Measurements from ENCODE around the gene SH2D5.
"Not testable (repeated sequence)": the region's sequence is repeated elsewhere in the genome, so short reads cannot be mapped to it uniquely, and the experiment has no call there.

Gene SH2D5

DNA sequence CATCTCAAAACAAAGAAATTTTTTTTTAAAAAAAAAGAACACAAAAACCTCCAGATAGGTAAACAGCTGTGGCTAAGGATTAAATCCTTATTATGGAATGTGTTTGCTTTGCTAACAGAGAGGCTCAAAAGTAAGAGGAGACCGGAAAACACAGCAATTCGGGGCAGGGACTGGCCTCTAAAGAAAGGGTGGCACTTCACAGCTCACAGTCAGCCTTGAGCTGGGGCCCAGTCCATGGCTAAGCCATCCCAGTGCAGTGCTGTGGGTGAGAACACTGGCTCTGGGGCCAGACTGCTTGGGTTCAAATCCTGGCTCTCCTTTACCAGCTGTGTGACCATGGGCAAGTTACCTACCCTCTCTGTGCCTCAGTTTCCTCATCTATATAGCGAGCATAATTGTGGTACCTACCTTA lies 42.9 kb downstream of the SH2D5 start:
- no peak for DNase-seq

DNA sequence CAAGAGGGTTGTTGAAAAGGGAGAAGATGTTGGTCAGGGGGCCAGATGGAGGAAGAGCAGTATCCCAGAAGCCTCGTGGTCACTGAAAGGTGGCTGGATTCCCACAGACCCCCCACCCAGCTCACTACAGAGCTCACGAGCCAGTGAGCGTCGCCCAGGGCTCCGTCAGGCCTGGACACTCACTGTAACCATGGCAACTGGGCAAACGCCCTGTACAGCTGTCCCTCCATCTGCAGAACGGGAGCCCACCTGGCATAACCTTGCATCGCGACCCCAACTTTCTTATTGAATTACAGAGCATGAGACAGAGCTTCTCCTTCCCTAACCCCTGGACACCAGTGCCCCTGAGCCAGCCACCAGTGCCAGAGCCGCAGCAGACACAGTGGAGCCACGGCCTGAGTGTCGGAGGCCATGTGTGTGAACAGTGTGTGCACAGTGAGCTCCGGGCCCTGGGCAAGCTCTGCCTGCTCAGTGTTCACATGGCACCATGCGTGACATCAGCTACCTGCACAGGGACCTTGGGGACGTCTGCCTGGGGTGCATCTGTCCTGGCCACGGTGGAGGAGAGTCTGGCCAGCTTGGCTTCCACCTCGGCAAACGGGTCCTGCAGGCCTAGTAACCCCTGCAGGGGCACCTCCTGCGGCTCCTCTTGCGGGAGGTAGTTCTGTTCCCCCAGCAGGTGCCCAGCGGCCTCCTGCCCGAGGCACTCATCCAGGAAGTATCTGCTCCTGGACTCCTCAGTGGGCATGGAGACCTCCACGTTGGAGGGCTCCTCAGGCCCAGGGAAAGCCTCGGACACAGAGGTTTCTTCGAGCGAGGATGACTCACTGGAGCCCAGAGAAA lies 45.4 kb downstream of the SH2D5 start:
- DNase-seq = no peak

DNA sequence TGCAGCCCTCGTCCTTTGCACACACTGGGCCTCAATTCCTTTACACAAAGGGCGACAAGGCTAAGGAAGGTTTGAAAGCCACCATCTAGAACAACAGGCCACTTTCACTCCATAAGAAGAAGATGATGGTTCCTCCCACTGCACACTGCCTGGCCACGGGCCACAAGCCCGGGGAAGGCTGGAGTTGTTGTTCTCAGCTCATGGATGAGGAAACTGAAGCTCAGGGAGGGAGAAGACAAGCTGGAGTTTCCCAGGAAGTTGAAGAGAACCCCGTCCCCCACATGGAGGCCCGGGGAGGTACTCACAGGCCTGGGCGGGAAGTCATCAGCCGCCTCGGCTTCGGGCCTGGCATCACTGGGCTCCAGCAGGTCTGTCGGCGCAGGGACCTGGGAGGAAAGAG lies 46.8 kb downstream of the SH2D5 start:
- no peak for DNase-seq

DNA sequence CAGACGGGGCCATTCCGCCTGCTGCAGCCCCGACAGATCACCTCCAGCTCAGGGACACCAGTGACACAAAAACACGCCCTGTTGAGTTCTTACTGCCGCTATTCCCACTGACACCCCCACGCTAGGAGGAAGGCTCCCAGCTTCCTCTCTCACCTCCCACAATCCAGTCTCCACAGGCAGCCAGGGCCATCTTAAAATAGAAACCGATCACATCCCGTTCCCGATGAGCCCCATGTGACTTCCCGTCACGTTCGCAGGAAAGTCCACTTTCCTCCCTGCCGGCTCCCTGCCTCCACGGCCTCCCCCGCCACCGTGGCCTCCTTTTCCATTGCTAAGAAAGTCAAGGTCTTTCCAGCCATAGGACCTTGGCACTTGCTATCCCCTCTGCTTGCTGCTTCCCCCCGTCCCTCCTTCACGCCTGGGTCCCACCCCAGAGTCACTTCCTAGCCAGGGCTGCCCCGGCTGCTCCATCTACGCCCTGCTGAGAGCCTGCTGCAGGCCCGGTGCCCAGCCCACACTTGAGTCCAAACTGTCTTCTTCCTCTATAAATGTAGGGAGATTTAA lies 47.3 kb downstream of the SH2D5 start:
- DNase-seq = no peak

DNA sequence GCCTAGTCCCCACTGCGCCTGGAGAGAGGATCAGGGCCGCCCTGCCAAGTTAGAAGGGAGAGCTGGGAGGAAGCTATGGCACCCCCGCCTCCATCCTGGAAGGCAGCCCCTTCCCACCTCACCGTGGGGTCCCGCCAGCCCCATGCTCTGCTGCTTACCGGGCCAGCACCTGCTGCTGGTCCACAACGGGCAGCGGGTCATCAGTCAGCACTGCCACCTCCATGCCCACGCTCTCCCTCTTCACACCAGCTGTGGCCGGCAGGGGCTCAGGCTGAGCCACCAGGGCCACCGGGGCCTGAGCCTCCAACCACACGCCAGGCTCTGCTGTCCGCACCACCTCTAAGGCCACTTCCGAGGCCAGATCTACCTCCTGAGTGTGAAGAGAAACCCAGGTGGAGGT lies 47.9 kb downstream of the SH2D5 start:
- DNase-seq = no peak

DNA sequence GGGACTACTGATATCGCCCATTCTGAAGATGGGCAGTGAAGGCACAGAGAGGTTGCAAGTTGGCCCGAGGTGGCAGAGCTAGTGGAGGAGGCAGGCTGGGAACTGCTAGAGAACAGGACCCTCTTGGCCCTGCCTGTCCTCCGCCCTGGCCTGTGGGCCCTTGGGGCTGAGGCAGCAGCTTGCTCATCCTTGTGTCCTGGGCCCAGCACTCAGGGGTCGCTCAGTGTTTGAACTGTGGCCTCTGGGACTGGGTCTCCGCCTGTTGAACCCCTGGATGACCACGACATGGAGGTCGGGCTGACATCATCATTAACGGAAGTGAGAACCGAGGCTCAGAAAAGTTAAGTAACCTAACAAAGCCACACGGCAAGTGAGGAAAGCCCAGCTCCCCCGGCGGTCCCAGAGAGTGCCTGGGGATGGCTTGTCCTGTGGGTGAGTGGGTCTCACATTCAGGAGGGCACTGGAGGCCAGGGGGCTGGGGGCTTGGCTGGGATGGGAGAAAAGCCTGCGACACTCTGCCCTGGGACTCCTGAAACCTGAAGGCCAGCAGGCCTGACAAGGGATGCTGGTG lies 48.4 kb downstream of the SH2D5 start:
- DNase-seq = no peak

DNA sequence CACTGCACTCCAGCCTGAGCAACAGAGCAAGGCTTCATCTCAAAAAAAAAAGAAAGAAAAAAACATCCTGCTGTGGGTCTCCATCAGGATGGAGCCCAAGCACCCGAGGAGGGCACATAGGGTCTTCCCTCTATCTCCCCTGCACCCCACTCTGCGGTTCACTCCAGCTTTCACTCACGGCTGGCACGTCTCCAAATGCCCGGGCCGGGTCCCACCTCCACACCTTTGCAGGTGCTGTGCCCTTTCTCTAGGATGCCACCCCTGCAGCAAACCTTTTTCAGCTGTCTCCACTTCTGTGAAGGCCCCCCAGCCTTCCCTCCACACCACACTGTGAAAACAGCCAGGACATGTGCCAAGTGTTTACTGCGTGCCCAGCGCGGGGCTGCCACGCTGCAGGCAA lies 48.9 kb downstream of the SH2D5 start:
- no peak for DNase-seq

DNA sequence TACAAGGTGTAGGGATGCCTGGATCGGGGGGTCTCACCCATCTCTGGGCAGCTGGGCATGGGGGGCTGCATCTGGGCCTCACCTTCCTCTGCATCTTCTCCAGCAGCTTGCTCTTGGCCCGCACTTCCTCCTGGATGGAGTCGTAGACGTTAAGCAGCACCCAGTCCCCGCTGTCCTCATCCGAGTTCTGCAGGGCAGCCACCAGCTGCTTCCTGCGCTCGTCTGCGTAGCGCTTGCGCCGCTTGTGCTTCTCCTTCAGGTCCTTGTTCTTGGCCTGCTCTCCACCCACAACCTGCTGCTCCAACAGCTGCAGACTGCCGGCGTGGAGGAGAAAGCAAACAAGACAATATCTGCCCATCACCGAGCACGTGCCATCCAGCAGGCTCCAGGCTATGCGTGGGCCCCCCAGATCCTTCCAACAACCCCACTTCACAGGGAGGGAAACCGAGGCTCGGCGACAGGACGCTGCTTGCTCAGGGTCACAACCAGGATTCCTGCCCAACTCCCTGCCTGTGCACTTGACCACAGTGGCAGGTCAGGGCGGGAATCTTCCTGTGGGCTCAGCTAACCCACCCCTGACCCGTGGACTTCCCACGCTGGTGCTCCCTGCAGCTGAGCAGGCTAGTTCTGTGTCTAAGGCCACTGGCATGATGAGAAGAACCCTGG lies 49.8 kb downstream of the SH2D5 start:
- DNase-seq = no peak

DNA sequence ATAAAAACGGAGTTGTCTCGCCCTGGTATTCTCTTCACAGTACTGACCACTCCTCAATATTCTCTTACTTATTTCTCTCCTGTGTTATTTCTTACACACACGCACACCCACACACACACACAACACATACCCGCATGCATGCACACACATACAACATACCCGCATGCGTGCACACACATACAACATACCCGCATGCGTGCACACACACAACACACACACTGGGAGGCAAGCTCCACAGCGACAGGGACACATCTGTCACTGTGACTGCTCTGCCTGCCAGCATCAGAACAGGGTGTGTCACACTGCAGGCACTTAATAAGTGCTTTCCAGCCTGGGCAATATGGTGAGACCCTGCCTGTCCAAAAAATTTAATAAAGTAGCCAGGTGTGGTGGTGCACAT lies 50.5 kb downstream of the SH2D5 start:
- no peak for DNase-seq

DNA sequence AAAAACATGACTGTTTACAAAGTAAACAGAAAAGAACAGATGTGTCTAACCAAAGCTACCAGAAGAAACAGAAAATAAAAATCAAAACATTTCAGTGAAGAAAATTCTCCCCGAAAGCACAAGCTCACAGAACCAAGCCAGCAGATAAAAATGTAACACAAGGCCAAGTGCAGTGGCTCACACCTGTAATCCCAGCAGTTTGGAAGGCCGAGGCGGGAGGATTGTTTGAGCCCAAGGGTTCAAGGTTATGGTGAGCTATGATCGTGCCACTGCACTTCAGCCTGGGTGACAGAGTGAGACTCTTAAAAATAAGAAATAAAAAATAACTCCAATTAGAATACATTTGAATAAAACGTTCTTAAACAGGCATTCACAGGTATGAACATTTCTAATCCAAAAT lies 52.2 kb downstream of the SH2D5 start:
- no peak for DNase-seq

DNA sequence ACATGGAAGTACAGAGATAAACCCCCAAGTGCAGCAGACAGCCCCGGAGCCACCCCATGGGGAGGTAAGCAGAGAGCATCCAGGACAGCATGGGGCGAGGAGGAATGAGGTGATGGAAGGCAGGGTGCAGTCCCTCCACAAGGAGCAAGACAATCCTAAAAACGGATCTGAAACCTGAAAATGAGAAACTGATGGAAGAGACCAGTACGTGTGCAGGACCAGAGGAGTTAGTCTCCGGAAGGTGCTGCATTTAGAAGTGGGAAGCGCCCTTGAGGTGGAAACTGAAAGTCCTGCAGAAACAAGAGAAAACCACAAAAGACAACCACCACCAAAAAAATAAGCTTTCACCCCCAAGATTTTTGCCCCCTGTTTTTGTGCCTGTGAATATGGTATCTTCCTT lies 53.9 kb downstream of the SH2D5 start:
- no peak for DNase-seq

DNA sequence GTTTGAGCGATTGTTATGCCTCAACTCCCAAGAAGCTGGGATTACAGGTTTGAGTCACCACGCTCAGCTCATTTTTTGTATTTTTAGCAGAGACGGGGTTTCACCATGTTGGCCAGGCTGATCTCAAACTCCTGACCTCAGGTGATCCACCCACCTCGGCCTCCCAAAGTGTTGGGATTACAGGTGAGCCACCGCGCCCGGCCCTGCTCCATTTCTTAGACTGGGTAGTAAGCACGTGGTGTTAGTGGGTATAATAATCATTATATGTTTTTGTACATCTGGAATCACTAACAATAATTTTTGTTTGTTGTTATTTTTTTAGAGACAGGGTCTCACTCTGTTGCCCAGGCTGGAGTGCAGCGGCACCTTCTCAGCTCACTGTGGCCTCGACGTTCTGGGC lies 58.9 kb downstream of the SH2D5 start:
- DNase-seq = not testable (repeated sequence)

DNA sequence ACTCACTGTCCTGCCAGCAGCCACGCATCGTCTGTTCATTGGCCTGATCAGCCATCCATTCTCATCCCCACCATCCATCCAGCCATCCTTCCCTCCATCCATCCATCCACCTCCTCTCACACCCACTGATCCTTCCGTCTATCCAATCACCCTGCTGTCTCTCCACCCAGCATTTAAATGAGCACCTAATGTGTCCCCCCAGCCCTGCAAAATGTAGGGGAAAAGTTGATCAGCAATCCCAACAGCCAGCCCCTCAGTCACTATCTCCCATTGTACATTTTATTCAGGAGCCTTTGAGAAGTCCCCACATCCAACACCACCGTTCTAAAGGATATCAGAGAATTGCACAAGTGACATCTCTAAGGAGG lies 60.3 kb downstream of the SH2D5 start:
- no peak for DNase-seq

DNA sequence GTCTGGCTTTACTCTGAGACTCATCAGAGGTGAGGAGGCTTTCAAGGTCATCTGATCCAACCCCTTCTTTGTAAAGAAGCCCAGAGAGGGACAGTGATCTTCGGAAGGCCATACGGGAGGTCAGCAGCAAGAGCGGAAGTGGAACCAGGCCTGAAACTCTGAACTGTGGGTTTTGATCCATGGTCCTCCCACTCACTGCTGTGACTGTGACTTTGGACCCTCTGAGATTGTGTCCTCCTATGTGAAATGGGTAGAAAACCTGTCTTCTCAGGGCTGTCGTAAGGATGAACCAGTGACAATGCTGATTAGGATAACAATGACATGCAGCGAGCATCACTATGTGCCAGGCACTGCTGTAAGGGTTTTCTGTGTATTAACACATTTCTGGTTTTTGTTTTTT lies 61.6 kb downstream of the SH2D5 start:
- no peak for DNase-seq

All from stimulated activated CD4-positive, alpha-beta T cell treated with anti-CD3 and anti-CD28 coated beads, Interleukin-15, amount 100 ng/mL, for 24 hours (primary cell).